GM10266 (cell line): ENCODE data around the gene CNTN5.

Experiments
- DNase-seq: peaks from one replicate; pipeline ENCODE4 v3.0.0; 2012; ENCODE audit errors: extremely low spot score
- TF ChIP-seq, protein P1 (sequence below): IDR thresholded peaks from 2 replicates; pipeline ENCODE4 v1.5.1; 2012; ENCODE audit warnings: mild to moderate bottlenecking, low read depth; ENCODE audit not compliant: control insufficient read depth, insufficient read depth; ENCODE audit errors: missing control alignments

CNTN5 gene

GRCh38 chr11:99522467-99523173, 501.9 kb downstream of the CNTN5 start:
- DNase-seq, result no peak
- TF ChIP-seq, protein P1, sequence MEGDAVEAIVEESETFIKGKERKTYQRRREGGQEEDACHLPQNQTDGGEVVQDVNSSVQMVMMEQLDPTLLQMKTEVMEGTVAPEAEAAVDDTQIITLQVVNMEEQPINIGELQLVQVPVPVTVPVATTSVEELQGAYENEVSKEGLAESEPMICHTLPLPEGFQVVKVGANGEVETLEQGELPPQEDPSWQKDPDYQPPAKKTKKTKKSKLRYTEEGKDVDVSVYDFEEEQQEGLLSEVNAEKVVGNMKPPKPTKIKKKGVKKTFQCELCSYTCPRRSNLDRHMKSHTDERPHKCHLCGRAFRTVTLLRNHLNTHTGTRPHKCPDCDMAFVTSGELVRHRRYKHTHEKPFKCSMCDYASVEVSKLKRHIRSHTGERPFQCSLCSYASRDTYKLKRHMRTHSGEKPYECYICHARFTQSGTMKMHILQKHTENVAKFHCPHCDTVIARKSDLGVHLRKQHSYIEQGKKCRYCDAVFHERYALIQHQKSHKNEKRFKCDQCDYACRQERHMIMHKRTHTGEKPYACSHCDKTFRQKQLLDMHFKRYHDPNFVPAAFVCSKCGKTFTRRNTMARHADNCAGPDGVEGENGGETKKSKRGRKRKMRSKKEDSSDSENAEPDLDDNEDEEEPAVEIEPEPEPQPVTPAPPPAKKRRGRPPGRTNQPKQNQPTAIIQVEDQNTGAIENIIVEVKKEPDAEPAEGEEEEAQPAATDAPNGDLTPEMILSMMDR, result no peak

DNA sequence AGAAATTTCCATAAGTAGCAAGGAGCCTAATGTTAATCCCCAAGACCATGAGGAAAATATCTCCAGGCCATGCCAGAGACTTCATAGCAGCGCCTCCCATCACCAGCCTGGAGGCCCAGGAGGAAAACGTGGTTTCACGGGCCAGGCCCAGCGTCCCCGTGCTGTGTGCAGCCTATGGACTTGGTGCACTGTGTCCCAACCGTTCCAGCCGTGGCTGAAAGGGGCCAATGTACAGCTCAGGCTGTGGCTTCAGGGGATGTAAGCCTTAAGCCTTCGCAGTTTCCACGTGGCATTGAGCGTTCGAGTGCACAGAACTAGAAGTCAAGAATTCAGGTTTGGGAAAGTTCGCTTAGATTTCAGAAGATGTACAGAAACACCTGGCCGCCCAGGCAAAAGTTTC, 510.7 kb downstream of the CNTN5 start:
- TF ChIP-seq, protein P1, result no peak
- no peak for DNase-seq

DNA sequence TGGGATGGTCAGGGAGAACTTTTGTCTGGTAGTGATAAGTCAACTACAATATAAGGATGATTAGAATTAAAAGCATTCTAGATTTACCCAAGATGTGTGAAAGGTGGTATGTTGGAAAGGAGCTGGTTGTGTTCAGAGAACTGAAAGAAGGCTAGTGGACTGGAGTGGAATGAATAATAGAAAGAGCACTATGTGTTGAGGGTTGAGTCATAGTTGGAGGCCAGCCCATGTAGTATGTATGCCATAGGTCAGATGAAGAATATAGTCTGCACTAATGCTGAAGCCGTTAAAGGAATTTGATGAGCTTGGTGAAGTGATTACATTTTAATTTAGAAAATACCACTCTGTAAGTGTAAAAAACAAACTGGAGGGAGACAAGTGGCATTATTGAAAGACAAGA, 514.1 kb downstream of the CNTN5 start:
- TF ChIP-seq, protein P1, result no peak
- no peak for DNase-seq

DNA sequence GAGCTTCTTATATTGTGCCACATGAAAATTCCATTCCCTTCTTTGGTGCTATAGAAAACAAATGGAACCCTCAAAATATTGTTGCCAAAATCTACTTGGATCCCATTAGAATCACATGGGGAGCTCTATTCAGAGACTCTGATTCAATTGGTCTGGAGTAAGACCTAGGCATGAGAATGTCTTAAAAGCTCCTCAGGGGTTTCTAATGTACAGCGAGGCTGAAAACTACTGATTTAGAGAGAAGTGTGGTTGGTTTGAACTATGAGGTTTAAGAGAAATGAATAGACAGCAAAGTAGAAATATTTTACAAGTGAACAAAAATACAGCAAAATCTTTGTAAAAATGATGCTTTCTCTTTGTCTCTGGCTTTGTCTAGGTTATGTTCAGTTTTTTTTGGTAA, 514.7 kb downstream of the CNTN5 start:
- DNase-seq, result no peak
- TF ChIP-seq, protein P1, result no peak

DNA sequence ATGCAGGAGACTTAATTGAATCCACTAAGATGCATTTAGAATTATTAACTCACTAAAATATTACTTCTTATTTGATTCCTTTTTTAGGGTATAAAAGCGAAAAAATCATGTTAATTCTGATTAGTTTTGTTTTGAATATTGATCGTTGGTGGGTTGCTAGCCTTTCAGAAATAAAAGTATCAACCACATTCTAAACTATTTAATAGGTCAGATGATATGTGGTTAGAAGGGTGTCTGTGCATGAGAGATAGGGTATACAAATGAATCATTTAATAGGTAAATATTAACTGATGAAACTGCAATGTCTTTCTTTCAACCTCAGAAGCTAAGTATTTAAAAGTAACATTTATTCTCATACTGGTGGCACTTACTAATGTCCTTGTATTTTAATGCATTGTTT, 515.1 kb downstream of the CNTN5 start:
- no peak for DNase-seq
- TF ChIP-seq, protein P1, result no peak

- TF ChIP-seq, protein P1, result no peak
- no peak for DNase-seq
Observed at GRCh38 chr11:99537681-99538080, 516.9 kb downstream of the CNTN5 start.

DNA sequence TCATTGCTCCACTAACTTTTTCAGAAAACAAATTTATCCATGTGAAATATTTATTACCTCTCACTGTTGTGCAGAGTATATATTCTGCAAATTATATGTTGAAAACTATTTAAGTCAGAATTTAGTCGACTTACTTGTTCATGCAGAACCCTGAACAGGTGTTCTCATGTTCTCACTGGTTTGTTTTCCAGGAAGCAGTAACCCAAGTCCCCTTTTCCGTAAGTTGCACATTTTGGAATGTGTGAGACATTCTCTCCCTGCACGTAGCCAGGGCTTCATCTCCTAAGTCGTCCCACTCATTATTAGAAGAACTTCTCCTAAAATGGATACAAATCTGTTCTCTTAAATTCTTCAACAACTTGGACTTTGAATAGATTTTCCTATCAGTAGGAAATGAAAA, 524.9 kb downstream of the CNTN5 start:
- TF ChIP-seq, protein P1, result no peak
- no peak for DNase-seq
